ENCODE measurements around the gene NUPR1.
A peak's percentile ranks its signal among the peaks of the same experiment; 100 is the strongest.

The NUPR1 gene

DNA sequence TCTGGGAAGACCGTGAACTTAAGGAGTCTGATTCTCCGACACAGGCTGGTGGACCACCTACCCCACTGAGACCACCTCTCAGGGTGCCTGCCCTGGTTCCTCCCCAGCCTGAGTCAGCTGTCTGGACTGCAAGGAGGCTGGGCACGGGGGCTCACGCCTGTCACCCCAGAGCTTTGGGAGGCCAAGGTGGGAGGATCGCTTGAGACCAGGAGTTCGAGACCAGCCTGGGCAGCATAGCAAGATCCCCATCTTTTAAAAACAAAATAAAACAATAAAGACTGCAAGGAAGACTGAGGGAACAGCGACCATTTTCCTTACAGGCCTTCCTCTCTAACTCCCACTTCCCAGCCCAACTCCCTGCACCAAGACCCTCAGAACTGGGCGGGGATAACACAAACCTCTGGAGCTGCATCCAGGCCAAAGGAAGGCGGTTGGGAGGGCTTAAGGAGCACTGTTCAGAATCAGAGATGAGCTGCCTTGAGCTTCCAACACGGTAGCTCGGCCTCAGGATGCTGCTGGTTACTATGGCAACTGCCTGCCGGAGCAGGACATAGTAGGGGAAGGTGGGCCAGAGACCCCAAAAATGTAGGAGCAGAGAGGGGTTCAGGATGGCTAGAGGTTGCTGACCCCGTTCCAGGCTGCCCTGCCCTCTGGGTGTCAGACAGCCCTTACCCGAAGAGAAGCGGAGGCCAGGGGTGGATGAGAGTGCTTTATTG is 40.0 kb downstream of the NUPR1 start:
- DNase-seq (ENCODE audit: low spot score) = no peak
- in situ Hi-C loops (cut with MboI; ENCODE audit: low sequenced_read_pairs, unreplicated experiment) = no loop called here
- TF ChIP-seq, protein P1, sequence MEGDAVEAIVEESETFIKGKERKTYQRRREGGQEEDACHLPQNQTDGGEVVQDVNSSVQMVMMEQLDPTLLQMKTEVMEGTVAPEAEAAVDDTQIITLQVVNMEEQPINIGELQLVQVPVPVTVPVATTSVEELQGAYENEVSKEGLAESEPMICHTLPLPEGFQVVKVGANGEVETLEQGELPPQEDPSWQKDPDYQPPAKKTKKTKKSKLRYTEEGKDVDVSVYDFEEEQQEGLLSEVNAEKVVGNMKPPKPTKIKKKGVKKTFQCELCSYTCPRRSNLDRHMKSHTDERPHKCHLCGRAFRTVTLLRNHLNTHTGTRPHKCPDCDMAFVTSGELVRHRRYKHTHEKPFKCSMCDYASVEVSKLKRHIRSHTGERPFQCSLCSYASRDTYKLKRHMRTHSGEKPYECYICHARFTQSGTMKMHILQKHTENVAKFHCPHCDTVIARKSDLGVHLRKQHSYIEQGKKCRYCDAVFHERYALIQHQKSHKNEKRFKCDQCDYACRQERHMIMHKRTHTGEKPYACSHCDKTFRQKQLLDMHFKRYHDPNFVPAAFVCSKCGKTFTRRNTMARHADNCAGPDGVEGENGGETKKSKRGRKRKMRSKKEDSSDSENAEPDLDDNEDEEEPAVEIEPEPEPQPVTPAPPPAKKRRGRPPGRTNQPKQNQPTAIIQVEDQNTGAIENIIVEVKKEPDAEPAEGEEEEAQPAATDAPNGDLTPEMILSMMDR (IDR thresholded peaks at IDR 0.05; ENCODE audit: borderline replicate concordance, control extremely low read depth, extremely low read depth, insufficient read depth, missing control alignments) = no peak

DNA sequence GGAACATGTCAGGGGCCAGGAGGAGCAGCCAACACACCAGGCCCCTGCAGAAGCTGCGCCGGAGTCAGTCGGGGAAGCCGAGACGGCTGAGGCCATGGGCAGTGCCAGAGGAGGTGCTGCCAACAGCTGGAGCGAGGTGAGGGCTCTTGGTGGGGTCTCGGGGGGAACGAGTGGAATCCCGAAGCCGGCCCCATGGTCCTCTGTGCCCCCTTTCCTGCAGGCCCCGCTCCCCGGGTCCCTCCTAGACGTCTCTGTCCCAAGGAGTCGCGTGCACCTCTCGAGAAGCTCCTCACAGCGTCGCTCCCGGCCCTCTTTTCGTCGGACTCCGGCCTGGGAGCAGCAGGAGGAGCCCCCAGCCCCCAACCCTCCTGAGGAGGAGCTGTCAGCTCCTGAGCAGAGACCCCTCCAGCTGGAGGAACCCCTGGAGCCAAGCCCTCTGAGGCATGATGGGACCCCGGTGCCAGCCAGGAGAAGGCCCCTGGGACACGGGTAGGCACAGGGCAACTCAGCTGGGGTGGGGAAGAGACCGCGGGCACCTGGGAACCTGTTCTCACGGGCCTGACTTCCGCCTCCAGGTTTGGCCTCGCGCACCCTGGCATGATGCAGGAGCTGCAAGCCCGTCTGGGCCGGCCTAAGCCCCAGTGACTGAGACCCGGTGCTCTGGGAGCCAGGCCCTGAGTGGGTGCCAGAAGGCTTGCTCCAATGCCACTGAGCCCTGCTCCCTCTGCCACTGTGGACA is 40.7 kb downstream of the NUPR1 start:
- TF ChIP-seq, protein P1 (IDR thresholded peaks at IDR 0.05; ENCODE audit: borderline replicate concordance, control extremely low read depth, extremely low read depth, insufficient read depth, missing control alignments) = no peak
- peak; percentile 33 for DNase-seq (ENCODE audit: low spot score)
- in situ Hi-C loops (cut with MboI; ENCODE audit: low sequenced_read_pairs, unreplicated experiment) = no loop called here

DNA sequence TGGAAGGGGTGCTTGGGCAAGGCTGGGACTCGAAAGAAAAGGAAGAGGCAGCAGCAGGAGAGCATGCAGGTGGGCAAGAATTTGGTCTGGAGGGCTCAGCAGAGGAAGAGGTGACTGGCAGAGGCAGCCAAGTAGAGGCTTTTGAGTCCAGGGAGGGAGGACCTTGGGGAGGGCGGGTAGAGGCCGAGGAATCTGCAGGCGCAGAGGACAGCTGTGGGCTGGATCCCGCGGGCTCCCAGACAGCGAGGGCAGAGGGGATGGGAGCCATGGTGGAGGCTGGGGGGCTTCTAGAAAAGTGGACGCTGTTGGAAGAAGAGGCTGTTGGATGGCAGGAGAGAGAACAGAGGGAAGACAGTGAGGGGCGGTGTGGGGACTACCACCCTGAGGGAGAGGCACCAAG is 41.4 kb downstream of the NUPR1 start:
- TF ChIP-seq, protein P1 (IDR thresholded peaks at IDR 0.05; ENCODE audit: borderline replicate concordance, control extremely low read depth, extremely low read depth, insufficient read depth, missing control alignments) = no peak
- no peak for DNase-seq (ENCODE audit: low spot score)
- in situ Hi-C loops (cut with MboI; ENCODE audit: low sequenced_read_pairs, unreplicated experiment) = no loop called here

DNA sequence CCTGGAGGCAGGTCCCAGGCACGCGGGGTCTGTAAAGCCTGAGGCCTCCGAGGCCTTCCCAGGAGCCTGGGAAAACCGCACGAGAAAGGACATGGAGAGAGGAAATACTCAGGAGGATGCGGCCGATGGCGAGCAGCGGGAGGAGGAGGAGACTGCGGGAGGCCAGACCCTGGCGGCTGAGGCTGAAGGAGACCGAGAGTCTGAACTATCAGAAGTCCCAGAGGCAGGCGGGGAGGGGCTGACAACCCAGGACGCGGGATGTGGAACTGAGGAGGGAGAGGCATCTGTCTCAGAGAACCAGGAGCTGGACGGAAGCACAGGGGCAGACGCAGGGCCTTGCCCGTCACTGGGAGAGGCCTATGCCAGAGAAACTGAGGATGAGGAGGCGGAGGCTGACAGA is 41.9 kb downstream of the NUPR1 start:
- DNase-seq (ENCODE audit: low spot score) = no peak

DNA sequence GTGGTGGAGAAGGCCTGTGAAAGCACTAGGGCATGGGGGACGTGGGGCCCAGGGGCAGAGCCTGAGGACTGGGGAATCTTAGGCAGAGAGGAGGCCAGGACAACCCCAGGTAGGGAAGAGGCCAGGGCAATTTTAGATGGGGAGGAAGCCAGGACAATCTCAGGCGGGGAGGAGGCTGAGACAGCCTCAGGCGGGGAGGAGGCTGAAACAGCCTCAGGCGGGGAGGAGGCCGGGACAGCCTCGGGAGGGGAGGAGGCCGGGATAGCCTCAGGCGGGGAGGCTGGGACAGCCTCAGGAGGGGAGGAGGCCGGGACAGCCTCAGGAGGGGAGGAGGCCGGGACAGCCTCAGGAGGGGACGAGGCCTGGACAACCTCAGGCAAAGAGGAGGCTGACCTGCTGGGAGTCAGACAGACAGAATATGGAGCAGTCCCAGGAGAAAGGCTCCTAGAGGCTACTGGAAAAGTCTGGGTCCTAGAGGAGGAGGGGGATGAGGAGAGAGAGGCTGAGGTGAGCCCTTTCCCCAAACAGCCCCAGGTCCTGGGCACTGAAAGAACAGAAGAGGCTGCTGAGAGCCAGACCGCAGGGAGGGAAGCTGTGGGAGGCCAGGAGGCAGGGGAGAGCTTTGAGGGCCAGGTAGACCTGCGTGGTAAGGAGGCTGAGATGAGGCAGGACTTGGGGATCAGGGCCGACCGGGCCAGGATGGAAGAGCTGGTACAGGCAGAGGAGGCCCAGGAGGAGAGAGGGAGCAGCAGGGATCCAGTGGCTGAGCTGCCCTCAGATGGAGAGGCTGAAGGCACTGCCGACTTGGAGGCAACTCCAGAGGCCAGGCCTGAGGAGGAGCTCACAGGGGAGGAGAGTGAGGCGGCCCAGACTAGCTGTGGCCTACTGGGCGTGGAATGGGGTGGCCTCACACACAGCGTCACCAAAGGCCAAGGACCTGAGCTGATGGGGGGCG is 42.7 kb downstream of the NUPR1 start:
- DNase-seq (ENCODE audit: low spot score) = no peak

More for the DNA sequence above, 41.9 kb downstream of the NUPR1 start:
- TF ChIP-seq, protein P1 (IDR thresholded peaks at IDR 0.05; ENCODE audit: borderline replicate concordance, control extremely low read depth, extremely low read depth, insufficient read depth, missing control alignments) = no peak
- in situ Hi-C loops (cut with MboI; ENCODE audit: low sequenced_read_pairs, unreplicated experiment) = no loop called here

More for the DNA sequence above, 42.7 kb downstream of the NUPR1 start:
- TF ChIP-seq, protein P1 (IDR thresholded peaks at IDR 0.05; ENCODE audit: borderline replicate concordance, control extremely low read depth, extremely low read depth, insufficient read depth, missing control alignments) = no peak
- in situ Hi-C loops (cut with MboI; ENCODE audit: low sequenced_read_pairs, unreplicated experiment) = no loop called here
